NCI-H2196 treated with DMSO at 0.1 percent for 48 hours (cell line): ENCODE results near the gene GAB1.

ENCODE experiments used
- DNase-seq: peaks from one replicate; lab custom pipeline; 2025; ENCODE audit not compliant: unreplicated experiment; lab: John Stamatoyannopoulos, UW

Gene GAB1

GRCh38 chr4:143473334-143474126, 136.9 kb downstream of the GAB1 start:
- no peak for DNase-seq

- DNase-seq: no peak
Measured at GRCh38 chr4:143477487-143477886, 140.8 kb downstream of the GAB1 start.

- DNase-seq: no peak
Measured at GRCh38 chr4:143481361-143481760, 144.7 kb downstream of the GAB1 start.

- no peak for DNase-seq
Measured at GRCh38 chr4:143482840-143483239, 146.2 kb downstream of the GAB1 start.

DNA sequence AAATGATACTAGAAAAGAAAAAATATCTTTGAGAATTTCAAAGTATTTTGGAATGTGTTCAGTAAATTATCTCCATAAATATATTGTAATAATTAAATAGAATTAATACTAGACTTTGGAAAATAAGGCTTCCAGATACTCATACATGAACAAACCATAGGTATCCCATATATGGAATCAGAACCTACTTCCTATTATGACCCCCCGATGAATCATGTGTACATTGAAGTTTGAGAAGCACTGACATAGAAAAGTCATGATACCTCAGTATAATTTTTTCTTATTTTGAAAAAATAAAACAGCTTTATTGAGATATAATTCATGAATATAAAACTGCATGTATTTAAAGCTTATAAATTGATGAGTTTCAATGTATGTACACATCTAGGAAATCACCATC, 149.6 kb downstream of the GAB1 start:
- no peak for DNase-seq

GRCh38 chr4:143488687-143489086, 152.0 kb downstream of the GAB1 start:
- DNase-seq: no peak

DNA sequence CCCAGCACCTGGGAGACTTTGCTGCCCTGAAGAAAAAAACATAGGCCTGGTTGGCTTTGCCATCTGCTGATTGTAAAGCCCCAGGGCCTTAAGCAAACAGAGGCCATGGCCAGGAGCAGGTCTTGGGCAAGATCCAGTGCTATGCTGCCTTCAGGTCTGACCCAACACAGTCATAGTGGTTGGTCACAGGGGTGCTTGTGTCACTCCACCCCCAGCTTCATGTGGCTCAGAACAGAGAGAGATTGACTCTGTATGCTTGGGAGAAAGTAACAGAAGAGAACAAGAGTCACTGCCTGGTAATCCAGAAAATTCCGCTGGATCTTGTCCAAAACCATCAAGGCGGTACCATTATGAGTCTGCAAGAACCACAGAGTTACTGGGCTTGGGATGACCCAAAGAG, 152.4 kb downstream of the GAB1 start:
- no peak for DNase-seq

- no peak for DNase-seq
Measured at GRCh38 chr4:143498021-143498420, 161.3 kb downstream of the GAB1 start.

DNA sequence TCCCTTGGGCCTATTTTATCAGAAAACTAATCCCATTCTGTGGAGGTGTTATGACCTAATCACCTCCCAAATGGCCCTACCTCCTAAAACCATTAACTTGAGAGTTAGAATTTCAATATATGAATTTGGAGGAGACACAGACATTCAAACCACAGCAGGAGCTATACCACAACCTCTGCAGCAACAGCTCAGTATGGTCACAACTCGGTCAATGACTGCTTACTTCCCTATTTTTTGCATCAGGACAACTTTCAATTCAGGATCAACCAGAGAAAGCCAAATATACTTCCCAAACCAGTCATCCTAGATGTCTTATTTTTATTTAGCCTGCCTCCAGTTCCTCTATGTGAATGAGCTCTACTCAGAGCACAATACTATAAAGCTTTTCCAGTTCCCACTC, 165.6 kb downstream of the GAB1 start:
- no peak for DNase-seq

GRCh38 chr4:143506031-143506430, 169.4 kb downstream of the GAB1 start:
- no peak for DNase-seq

- DNase-seq: no peak
Measured at GRCh38 chr4:143511906-143512305, 175.2 kb downstream of the GAB1 start.

DNA sequence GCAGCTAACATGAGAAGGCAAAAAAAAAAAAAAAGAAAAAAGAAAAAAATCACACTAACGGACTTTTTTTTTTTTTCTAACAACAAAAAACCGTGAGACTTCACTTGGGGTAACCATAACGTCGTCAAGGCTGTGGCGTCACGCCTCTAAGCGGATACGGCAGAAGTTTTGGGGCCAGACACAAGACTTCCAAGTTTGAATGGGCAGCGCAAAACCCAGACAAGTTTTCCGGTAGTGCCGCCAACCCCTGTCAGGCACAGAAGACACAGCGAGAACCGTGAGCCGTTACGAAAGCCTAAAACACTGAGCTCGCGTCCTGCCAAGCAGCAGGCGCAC, 176.3 kb downstream of the GAB1 start:
- peak; percentile 38 for DNase-seq

- DNase-seq: peak; percentile 87
Measured at GRCh38 chr4:143513314-143514168, 176.9 kb downstream of the GAB1 start, which contains the start of gene SMARCA5. SMARCA5 (plus strand) TSS chr4:143513702; CDS start chr4:143513925, 223 bp downstream.

DNA sequence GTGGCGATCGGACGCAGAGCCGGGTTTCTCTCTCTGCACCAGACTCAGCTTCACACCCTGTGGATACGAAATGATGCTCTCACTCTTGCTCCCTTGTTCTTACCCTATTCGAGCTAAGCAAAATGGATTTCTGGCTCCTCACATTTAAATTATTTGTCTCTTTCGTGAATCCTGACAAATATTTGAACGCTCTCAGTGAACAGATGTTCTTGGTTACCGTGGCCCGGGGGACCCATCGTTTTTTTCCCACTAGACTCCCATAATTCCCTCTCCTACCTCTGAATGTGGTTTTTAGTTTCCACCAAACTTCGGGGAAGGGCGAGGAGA, 177.5 kb downstream of the GAB1 start:
- no peak for DNase-seq

GRCh38 chr4:143514497-143514896, 177.8 kb downstream of the GAB1 start:
- DNase-seq: no peak

- DNase-seq: no peak
Measured at GRCh38 chr4:143514901-143515300, 178.2 kb downstream of the GAB1 start.

DNA sequence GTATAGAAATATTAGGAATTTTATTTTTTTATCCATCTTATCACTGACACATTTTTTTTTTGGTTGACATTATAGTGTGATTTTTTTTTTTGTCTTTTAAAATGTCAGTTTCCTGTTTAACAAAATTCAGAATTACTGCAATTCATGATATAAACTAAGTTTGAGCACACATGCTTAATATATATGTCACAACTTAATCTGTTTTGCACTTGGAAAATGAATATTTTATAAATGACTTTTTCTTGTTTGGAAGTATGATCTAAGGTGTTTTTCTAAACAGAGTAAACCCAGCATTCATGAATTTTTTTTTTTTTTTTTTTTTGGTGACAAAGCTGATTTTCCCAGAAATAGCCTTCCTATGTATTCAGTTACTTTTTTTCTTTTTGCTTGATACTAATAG, 179.2 kb downstream of the GAB1 start:
- DNase-seq: no peak

- DNase-seq: no peak
Measured at GRCh38 chr4:143517764-143518163, 181.1 kb downstream of the GAB1 start.
